Measurements from ENCODE around the gene KIF14. TPM values are rescaled to one million over a fixed set of nuclear protein-coding genes. Genes with fewer than 3 reads are reported as not detected.
"Not testable (repeated sequence)": the region's sequence is repeated elsewhere in the genome, so short reads cannot be mapped to it uniquely, and the experiment has no call there.

Gene KIF14
- total RNA-seq, 1 donor from 2014 or later = 22.1 TPM

GRCh38 chr1:200542162-200542561 lies 78.4 kb downstream of the KIF14 start:
- intact Hi-C loops (cut with micrococcal nuclease) = no loop called here

GRCh38 chr1:200540281-200540680 lies 80.3 kb downstream of the KIF14 start:
- intact Hi-C loops (cut with micrococcal nuclease) = no loop called here

GRCh38 chr1:200538179-200538578 lies 82.4 kb downstream of the KIF14 start:
- intact Hi-C loops (cut with micrococcal nuclease) = no loop called here

GRCh38 chr1:200535605-200536004 lies 84.9 kb downstream of the KIF14 start:
- intact Hi-C loops (cut with micrococcal nuclease) = no loop called here

DNA sequence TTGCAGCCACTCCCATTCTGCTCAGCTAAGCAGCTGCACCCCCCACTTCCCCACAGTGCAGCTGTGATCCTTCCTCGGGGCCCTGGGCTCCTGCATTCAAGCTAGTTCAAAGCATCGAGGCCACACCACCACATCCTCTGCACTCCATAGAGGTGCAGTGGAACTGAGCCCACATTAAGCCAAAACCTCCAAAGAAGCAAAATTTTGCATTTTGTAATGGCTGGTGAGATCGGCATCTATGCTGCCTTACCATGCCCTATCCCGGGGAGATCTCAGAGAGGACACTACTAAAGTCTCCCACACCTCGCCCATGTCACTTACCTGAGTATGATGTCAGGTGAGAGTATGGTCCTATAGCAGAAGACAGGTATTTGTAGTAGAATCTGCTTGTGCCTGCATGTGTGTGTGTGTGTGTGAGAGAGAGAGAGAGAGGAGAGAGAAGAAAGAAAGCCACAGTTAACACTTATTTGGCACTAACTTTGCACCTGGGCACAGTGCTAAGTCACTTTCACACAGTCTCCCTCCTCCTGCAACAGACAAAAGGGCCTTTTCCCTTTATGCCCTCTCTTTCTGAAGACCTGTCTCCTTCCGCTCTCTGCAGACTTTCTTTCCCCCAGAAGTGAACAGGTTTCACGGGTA lies 89.8 kb downstream of the KIF14 start:
- intact Hi-C loops (cut with micrococcal nuclease) = no loop called here

DNA sequence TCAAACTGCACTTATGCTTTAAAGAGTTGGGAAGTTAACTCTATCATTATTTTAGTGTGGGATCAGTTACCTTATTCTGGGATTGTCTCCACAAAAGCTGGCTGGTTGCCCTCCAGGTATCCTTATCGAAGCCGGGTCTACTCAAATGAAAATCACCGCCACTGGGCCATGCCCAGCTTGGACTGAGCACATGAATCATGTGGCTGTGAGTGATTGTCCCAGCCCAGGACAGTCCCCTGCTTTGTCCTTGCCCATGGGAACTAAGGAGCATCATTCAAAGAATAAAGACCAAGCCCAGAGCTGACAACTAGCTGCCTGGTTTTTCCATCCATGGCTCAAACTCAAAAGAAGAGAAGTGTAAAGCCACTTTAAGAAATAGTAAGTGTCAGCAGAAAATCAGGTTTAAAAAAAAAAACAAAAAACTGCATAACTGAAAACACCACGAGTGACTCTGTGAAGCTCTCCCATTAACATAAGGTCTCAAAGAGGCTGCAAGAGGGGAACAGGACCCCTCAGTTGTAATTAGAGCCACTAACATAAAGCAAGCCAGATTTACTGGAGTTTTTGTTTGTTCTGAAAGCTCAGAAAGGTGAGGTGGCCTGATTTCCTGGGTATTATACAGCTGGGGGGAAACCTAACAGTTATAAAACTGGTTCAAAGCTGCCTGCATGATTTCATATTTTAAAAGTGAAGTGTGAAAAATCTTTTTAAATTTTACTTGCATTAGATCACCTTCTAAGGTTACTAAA lies 91.5 kb downstream of the KIF14 start:
- intact Hi-C loops (cut with micrococcal nuclease) = no loop called here

DNA sequence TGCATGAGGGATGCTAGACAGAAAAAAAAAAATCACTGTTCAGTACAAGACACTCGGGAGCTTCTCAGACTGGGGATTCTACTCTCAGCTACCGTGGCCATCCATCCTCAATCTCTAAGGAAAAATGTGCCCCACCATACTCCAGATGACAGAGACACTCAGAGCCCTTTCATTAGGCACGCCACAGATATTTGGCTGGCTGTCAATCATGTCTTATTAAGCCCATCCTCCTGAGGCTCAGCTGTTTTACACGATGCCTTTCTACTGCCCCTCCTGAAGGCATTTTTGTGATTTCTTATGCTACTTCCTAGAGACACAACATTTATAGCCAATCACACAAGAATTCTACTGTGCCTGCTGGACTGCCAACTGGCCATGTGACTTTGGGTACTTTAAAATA lies 92.9 kb downstream of the KIF14 start:
- intact Hi-C loops (cut with micrococcal nuclease) = no loop called here

DNA sequence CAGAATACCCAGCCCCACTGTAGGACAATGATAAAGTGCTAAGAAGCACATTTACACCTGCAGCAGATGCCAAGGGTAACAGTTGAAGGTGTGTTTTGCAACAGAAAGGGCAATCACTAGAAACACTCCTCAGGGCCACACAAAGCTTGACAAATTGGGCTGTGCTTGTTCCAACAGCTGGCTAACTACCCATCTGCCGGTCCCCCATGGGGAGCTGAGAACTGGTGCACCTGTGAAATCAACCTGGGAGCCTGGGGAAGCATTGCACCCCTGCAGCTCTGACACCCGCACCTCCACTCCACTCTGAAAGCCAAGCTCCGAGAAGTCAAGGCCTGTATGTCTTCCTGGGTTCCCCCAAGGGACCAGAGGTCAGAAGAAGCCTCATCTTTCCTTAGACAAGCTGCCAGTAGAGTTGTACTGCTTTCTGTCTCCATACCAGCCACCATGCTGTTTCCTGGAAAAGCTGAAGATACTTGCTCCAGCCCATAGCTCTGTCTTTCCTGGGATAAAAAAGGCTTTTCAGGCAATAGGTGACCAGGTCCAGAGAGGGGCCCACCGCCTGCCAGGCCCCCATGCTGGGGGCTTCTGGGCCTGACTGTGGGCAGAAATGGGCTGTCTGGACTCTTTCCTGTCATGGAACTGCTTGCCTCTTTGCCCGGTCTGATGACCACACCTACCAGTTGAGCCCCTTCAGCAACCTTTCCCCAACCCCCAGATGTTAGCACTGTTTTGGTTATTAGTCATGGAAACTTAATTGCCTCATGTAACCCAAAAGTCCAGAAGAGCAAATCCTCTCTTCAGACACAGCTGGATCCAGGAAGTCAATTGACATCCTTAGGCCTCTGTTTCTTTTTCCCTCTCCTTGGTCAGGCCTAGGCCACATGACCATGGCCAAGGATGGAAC lies 93.6 kb downstream of the KIF14 start:
- intact Hi-C loops (cut with micrococcal nuclease) = no loop called here

DNA sequence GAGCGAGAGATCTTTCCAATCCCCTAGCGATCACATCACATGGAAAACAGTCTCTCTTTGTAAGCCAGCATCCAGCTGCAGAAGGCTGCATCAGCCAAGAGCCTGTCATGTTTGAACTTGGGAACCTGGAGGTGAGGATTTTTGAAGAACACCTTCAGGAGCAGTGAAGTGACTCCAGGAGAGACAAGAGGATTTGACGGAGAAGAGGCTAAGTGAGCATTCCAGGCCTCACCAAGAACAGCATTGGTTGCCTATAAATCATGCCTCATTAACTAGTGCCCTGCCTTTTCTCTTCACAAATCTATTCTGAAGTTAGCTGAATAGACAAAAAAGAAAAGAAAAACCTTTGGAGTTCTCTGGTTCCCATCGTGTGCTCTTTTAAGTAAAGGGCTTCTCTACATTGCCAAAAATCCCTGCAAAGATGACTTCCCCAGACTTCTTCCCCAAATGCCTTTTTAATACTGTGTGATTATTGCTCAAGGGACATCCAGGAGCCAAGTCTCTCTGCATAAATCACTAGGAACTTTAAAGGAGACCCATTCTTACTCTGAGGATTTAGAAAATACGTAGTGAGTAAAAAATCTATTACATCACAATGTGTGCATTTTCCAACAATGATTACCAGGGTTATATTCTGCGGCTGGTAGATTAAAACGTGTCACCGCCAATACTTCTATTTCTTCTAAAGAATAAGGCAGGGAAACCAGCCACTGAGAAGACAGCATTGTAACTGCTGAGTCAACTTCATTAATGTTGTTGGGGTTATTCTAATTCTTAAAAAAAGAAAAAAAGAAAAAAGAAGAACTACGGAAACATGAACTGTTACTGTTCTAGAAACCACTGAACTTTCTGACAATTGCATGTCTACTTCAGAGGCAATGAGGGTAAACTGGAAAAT lies 95.2 kb downstream of the KIF14 start:
- intact Hi-C loops (cut with micrococcal nuclease) = no loop called here

GRCh38 chr1:200524551-200524950 lies 96.0 kb downstream of the KIF14 start:
- intact Hi-C loops (cut with micrococcal nuclease) = not testable (repeated sequence)

- intact Hi-C loops (cut with micrococcal nuclease) = no loop called here
Observed at GRCh38 chr1:200524092-200524491, 96.5 kb downstream of the KIF14 start.

- intact Hi-C loops (cut with micrococcal nuclease) = no loop called here
Observed at GRCh38 chr1:200520735-200521134, 99.8 kb downstream of the KIF14 start.

DNA sequence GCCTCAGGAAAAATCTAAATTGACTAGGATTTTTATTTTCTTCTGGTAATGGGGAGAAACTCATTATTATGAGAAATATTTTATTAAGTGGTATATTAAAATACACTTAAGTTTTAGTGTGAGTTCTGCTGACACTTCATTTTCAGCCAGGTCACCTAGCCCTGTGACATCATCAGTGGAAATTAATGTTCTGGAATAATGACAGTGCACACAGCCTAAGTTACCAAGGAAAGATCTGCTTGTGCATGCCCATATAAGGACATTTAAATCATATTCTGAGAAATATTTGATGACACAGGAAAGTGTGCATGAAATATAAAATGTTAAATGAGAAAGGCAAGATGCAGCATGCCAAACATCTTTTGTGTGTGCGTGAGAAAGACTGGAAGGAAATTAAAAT lies 102.0 kb downstream of the KIF14 start:
- intact Hi-C loops (cut with micrococcal nuclease) = no loop called here

- intact Hi-C loops (cut with micrococcal nuclease) = loop anchor here (5.0 kb wide), 1 partner anchor 375 kb away; no protein-coding TSS in a partner anchor
Observed at GRCh38 chr1:200512191-200512590, 108.4 kb downstream of the KIF14 start.

GRCh38 chr1:200510228-200510623 lies 110.3 kb downstream of the KIF14 start:
- intact Hi-C loops (cut with micrococcal nuclease) = loop anchor here (1.0 to 5.0 kb wide), 2 partner anchors 373 to 826 kb away; no protein-coding TSS in a partner anchor

DNA sequence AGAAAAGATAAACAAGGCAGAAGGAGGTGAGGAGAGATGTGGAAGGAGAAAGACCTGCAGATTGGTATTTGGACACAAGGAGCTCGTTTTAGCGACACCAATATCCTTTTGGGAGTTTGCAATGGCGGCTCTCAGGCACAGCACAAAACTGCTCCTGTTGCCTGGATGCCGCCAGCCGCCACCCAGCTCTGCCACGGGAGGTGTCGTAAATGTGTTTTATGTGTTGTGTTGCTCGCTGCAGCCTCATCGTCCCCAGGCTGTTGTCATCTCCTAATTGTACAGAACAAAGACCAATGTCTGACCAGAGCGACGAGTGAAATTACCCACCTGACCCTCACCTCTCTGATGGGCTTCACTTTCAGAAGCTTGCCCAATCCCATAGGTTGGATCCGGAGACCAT lies 114.1 kb downstream of the KIF14 start:
- intact Hi-C loops (cut with micrococcal nuclease) = no loop called here

- intact Hi-C loops (cut with micrococcal nuclease) = no loop called here
Observed at GRCh38 chr1:200505257-200505656, 115.3 kb downstream of the KIF14 start.
